Measurements from ENCODE around the gene PJA1. TPM values are rescaled to one million over a fixed set of nuclear protein-coding genes. Genes with fewer than 3 reads are reported as not detected.

Gene PJA1
- total and polyA plus RNA-seq, 12 donors, result 4.7 to 49.6 (median 23.4) TPM

DNA sequence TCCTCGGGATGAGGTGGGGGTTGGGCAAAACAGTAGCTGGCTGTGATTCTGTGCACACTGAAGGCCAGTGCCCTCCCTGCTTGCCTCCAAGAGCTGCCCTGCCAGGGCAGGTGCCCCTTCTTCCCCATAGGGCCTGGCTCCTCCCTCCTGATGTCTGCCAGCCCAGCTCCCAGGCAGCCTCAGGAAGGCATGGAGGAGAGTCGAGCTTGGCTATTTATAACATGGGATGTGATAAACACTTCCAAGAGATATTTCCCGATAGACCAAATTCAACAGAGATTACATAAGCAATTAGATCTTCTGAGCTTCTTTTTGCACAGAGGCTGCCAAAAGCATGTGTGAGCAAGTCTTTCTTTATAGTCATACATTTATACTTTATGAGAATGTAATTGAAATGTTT lies 45.3 kb upstream of the PJA1 start:
- H3K4me3 ChIP-seq, result no peak overlapping the region
- intact Hi-C loops (cut with DNase I), result no loop called here
- DNase-seq, result no peak
- H3K4me1 ChIP-seq (replicated peaks in 1 of 2), result no peaks in the 10 kb centered on the region
- no peaks in the 10 kb centered on the region for H3K36me3 ChIP-seq (replicated peaks in 1 of 2)
- no peaks in the 10 kb centered on the region for H3K9me3 ChIP-seq (replicated peaks in 1 of 3)
- no peak for TF ChIP-seq POLR2A (IDR thresholded peaks at IDR 0.05)
- TF ChIP-seq, protein P1, sequence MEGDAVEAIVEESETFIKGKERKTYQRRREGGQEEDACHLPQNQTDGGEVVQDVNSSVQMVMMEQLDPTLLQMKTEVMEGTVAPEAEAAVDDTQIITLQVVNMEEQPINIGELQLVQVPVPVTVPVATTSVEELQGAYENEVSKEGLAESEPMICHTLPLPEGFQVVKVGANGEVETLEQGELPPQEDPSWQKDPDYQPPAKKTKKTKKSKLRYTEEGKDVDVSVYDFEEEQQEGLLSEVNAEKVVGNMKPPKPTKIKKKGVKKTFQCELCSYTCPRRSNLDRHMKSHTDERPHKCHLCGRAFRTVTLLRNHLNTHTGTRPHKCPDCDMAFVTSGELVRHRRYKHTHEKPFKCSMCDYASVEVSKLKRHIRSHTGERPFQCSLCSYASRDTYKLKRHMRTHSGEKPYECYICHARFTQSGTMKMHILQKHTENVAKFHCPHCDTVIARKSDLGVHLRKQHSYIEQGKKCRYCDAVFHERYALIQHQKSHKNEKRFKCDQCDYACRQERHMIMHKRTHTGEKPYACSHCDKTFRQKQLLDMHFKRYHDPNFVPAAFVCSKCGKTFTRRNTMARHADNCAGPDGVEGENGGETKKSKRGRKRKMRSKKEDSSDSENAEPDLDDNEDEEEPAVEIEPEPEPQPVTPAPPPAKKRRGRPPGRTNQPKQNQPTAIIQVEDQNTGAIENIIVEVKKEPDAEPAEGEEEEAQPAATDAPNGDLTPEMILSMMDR (IDR thresholded peaks at IDR 0.05), result no peak
- WGBS, 4 donors, result 33 to 47% (median 42%) methylated on average over 3 of the region's 3 CpGs
- peaks cover 9% of the 10 kb centered on the region for H3K27me3 ChIP-seq
- no peak overlapping the region for H3K27ac ChIP-seq

DNA sequence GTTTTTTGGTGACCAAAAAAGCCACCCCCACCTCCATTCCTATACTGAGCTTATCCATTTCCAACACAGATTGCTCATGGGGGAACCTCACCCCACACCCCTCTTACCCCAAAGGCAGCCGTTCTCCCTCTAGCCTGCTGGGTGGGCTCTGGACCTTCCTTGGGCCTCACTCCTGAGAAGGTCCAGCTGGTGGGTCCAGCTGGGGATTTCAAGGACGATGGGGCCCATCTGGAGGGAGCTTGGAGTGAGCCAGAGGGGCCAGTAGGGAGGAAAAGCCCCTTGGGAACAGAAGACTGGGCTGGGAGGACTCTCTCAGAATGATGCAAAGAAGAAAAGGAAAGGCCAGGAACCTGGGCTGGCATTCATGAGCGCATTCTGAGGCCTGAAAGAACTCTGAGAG lies 42.0 kb upstream of the PJA1 start:
- no peaks in the 10 kb centered on the region for H3K36me3 ChIP-seq (replicated peaks in 1 of 2)
- no peak overlapping the region for H3K27ac ChIP-seq
- no peaks in the 10 kb centered on the region for H3K9me3 ChIP-seq (replicated peaks in 1 of 3)
- TF ChIP-seq POLR2A (IDR thresholded peaks at IDR 0.05), result no peak
- TF ChIP-seq, protein P1 (IDR thresholded peaks at IDR 0.05), result no peak
- no peaks in the 10 kb centered on the region for H3K27me3 ChIP-seq
- WGBS, 4 donors, result 57 to 82% (median 74%) methylated on average over 3 of the region's 3 CpGs
- no peak for DNase-seq
- peaks cover 0 to 8% of the 10 kb centered on the region in 2 donors for H3K4me1 ChIP-seq (replicated peaks in 1 of 2)
- no peak overlapping the region for H3K4me3 ChIP-seq
- intact Hi-C loops (cut with DNase I), result no loop called here

DNA sequence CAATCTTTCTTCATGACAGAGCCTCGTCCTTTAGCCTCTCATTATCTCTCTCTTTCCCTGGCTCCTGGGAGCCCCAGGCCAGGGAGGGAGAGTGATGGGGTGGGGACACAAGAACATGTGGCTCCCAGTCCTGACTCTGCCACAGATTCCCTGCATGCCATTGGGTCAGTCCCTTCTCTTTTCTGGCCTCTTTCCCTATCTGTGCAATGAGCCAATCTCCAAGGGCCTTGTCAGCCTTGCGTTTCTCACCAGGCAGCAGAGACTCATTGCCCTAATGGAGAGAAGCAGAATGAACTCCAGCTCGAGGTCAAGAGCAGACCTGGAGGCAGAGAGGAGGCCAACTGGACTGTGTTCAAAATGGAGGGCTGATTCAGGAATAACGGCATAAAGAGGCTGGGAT lies 38.4 kb upstream of the PJA1 start:
- no peaks in the 10 kb centered on the region for H3K9me3 ChIP-seq (replicated peaks in 1 of 3)
- no peaks in the 10 kb centered on the region for H3K36me3 ChIP-seq (replicated peaks in 1 of 2)
- 31 to 46% (median 43%) methylated on average over 2 to 4 of the region's 4 CpGs for WGBS, 4 donors
- TF ChIP-seq POLR2A (IDR thresholded peaks at IDR 0.05), result no peak
- TF ChIP-seq, protein P1 (IDR thresholded peaks at IDR 0.05), result no peak
- intact Hi-C loops (cut with DNase I), result no loop called here
- H3K4me3 ChIP-seq, result no peak overlapping the region
- H3K27me3 ChIP-seq, result no peaks in the 10 kb centered on the region
- H3K27ac ChIP-seq, result no peak overlapping the region
- H3K4me1 ChIP-seq (replicated peaks in 1 of 2), result peaks cover 0 to 8% of the 10 kb centered on the region in 2 donors
- DNase-seq, result peak; percentile 17 to 71 (median 59)

DNA sequence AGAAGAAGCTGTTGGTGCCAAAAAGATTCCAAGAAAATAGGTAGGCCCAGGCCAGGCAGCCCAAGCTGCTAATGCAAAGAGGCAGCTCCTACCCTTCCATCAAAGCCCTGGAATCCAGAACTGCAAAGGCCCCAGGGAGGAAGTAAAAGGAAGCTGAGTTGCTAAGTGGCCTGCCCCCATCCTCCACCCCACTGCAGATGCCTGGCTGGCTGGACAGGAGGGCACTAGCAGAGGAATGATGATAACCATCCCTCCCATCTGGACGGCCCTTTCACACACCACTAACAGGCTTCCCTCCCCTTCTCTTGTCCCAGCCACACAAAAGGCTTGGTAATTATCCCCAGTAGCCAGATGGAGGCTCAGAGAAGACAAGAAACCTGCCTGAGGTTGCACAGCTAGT lies 32.4 kb upstream of the PJA1 start:
- no peak for DNase-seq
- no peaks in the 10 kb centered on the region for H3K4me1 ChIP-seq (replicated peaks in 1 of 2)
- no peaks in the 10 kb centered on the region for H3K36me3 ChIP-seq (replicated peaks in 1 of 2)
- 43 to 77% (median 74%) methylated on average over 1 of the region's 1 CpG for WGBS, 4 donors
- TF ChIP-seq POLR2A (IDR thresholded peaks at IDR 0.05), result no peak
- TF ChIP-seq, protein P1 (IDR thresholded peaks at IDR 0.05), result no peak
- H3K27ac ChIP-seq, result no peak overlapping the region
- no peaks in the 10 kb centered on the region for H3K9me3 ChIP-seq (replicated peaks in 1 of 3)
- no peak overlapping the region for H3K4me3 ChIP-seq
- peaks cover 9% of the 10 kb centered on the region for H3K27me3 ChIP-seq
- intact Hi-C loops (cut with DNase I), result no loop called here
